SU-DHL-6 (cell line): Measurements from ENCODE around the gene PCDHGA6.

Experiments used
- H2AFZ ChIP-seq: fragments of 200-600 bp; sonication (generic); 2 replicates; pipeline ENCODE4 v1.6.1; 2014; ENCODE audit warnings: low read depth, mild to moderate bottlenecking, moderate library complexity, mixed read lengths, antibody characterized with exemption, low read length; ENCODE audit not compliant: severe bottlenecking
- H3F3A ChIP-seq: fragments of 200-600 bp; shearing (Covaris generic); 2 replicates; pipeline ENCODE4 v1.6.0; 2016; ENCODE audit warnings: antibody characterized with exemption, mild to moderate bottlenecking; ENCODE audit not compliant: insufficient read depth
- H3K27ac ChIP-seq: fragments of 200-600 bp; sonication (generic); 2 replicates; pipeline ENCODE4 v1.5.1; 2016; ENCODE audit warnings: low read depth, mild to moderate bottlenecking, low read length, moderate library complexity, mixed read lengths
- H3K27me3 ChIP-seq: fragments of 200-600 bp; sonication (generic), shearing (Covaris generic); 2 replicates; pipeline ENCODE4 v1.6.0; 2014; ENCODE audit warnings: mild to moderate bottlenecking, low read length
- H3K36me3 ChIP-seq: fragments of 200-600 bp; sonication (generic); 2 replicates; pipeline ENCODE4 v1.6.1; 2014; ENCODE audit warnings: mild to moderate bottlenecking, low read length, mixed read lengths
- H3K4me2 ChIP-seq: fragments of 300-600, 200-600 bp; shearing (Covaris generic), sonication (generic); 2 replicates; pipeline ENCODE4 v1.6.0; 2014; ENCODE audit warnings: low read length, low read depth, mild to moderate bottlenecking; ENCODE audit not compliant: poor library complexity, severe bottlenecking
- H3K4me3 ChIP-seq: fragments of 200-600 bp; sonication (generic); 2 replicates; pipeline ENCODE4 v1.5.1; 2014; ENCODE audit warnings: antibody characterized with exemption, low read length, mild to moderate bottlenecking, mixed read lengths; ENCODE audit not compliant: insufficient read depth, poor library complexity, severe bottlenecking
- H3K79me2 ChIP-seq: fragments of 200-600 bp; sonication (generic); 2 replicates; pipeline ENCODE4 v1.6.1; 2014; ENCODE audit warnings: mild to moderate bottlenecking, low read length, moderate library complexity; ENCODE audit not compliant: insufficient read depth
- H3K9ac ChIP-seq: fragments of 200-600 bp; sonication (generic); 2 replicates; pipeline ENCODE4 v1.7.0; 2014; ENCODE audit warnings: mild to moderate bottlenecking, low read length
- H3K9me2 ChIP-seq: fragments of 200-600 bp; sonication (generic); replicated peaks from 2 replicates; pipeline ENCODE4 v1.6.1; 2014; ENCODE audit warnings: low read length; ENCODE audit not compliant: insufficient read depth
- H3K9me3 ChIP-seq: fragments of 200-600 bp; sonication (generic); 2 replicates; pipeline ENCODE4 v1.6.1; 2014; ENCODE audit warnings: low read length, mixed read lengths; ENCODE audit not compliant: insufficient read depth
- H4K20me1 ChIP-seq: fragments of 200-600 bp; sonication (generic); 2 replicates; pipeline ENCODE4 v1.6.1; 2014; ENCODE audit warnings: low read depth, mild to moderate bottlenecking, antibody characterized with exemption, low read length, moderate library complexity, mixed read lengths
- EZH2phosphoT487 ChIP-seq: fragments of 200-600 bp; sonication (generic), shearing (Covaris generic); conservative IDR thresholded peaks from 2 replicates; pipeline ENCODE4 v1.6.1; 2018; ENCODE audit warnings: mild to moderate bottlenecking, antibody characterized with exemption, low read length, moderate library complexity, mixed read lengths
- TF ChIP-seq, protein P1 (sequence below): fragments of 200-600 bp; sonication (generic); IDR thresholded peaks from one replicate; pipeline ENCODE4 v1.5.1; 2017; ENCODE audit warnings: antibody characterized with exemption, mild to moderate bottlenecking, low read length, moderate library complexity; ENCODE audit not compliant: insufficient read depth, poor library complexity, severe bottlenecking

The PCDHGA6 gene

DNA sequence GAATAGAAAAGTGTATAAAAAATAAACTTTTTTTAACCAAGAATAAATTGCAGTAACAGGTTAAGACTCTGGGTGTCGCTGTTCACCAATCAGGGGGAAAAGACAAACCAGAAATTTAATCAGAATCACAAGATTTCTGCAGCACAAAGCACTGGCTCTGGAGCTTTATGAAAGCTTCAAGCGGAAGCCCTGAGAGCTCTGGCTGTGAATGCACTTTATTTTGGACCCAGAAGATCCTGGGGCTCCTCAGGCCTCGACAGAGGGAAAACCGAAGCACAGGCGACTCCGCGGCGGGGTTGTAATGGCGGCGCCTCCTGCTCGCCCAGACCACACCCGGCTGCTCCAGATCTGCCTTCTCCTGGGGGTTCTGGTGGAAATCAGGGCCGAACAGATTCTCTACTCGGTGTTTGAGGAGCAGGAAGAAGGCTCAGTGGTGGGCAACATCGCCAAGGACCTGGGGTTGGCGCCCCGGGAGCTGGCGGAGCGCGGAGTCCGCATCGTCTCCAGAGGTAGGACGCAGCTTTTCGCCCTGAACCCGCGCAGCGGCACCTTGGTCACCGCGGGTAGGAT, 18.7 kb upstream of the PCDHGA6 start, which contains the start of gene PCDHGA4:
Gene PCDHGA4, plus strand, starts transcription at position 122 of the 570 bp plus-strand sequence. Its CDS starts 87 bp downstream, at position 209.
- H3K4me3 ChIP-seq, result no peak within 1 kb of the TSS
- H4K20me1 ChIP-seq, result no peaks in the 10 kb centered on the region
- H2AFZ ChIP-seq, result no peak within 1 kb of the TSS
- H3K9ac ChIP-seq, result peak within 1 kb of the TSS; percentile 11; the same call in 1 of the 2 replicates
- H3K36me3 ChIP-seq, result no peaks in the 10 kb centered on the region
- no peaks in the 10 kb centered on the region for H3K9me3 ChIP-seq
- 0 out of 2 replicates have a peak, but pooled peaks cover 5% of the 10 kb centered on the region for H3F3A ChIP-seq
- no peaks in the 10 kb centered on the region for H3K27me3 ChIP-seq
- no peaks in the 10 kb centered on the region for H3K9me2 ChIP-seq
- no peaks in the 10 kb centered on the region for H3K79me2 ChIP-seq
- H3K27ac ChIP-seq, result no peak within 1 kb of the TSS
- TF ChIP-seq, protein P1, sequence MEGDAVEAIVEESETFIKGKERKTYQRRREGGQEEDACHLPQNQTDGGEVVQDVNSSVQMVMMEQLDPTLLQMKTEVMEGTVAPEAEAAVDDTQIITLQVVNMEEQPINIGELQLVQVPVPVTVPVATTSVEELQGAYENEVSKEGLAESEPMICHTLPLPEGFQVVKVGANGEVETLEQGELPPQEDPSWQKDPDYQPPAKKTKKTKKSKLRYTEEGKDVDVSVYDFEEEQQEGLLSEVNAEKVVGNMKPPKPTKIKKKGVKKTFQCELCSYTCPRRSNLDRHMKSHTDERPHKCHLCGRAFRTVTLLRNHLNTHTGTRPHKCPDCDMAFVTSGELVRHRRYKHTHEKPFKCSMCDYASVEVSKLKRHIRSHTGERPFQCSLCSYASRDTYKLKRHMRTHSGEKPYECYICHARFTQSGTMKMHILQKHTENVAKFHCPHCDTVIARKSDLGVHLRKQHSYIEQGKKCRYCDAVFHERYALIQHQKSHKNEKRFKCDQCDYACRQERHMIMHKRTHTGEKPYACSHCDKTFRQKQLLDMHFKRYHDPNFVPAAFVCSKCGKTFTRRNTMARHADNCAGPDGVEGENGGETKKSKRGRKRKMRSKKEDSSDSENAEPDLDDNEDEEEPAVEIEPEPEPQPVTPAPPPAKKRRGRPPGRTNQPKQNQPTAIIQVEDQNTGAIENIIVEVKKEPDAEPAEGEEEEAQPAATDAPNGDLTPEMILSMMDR, result peak; percentile 56
- TF ChIP-seq EZH2phosphoT487, result no peak
- peak within 1 kb of the TSS; percentile 32 for H3K4me2 ChIP-seq

DNA sequence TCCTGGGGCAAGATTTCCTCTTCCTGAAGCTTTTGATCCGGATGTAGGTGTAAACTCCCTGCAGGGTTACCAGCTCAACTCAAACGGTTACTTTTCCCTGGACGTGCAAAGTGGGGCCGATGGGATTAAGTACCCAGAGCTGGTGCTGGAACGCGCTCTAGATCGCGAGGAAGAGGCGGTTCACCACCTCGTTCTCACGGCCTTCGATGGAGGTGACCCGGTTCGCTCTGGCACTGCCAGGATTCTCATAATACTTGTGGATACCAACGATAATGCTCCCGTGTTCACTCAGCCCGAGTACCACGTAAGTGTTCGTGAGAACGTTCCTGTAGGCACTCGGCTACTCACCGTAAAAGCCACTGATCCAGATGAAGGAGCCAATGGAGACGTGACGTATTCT, 18.1 kb upstream of the PCDHGA6 start:
- Histone ChIP-seq H3K4me3 (no peak overlapping the region), H3K4me2 (no peak overlapping the region), H3K27me3 (no peaks in the 10 kb centered on the region), H3K9ac (no peak overlapping the region), H3K36me3 (no peaks in the 10 kb centered on the region; the same call in 1 of the 2 replicates), H3K9me3 (peaks cover 2% of the 10 kb centered on the region; the same call in 1 of the 2 replicates), H4K20me1 (no peaks in the 10 kb centered on the region), H3K9me2 (no peaks in the 10 kb centered on the region), H3K27ac (no peak overlapping the region), H3K79me2 (no peaks in the 10 kb centered on the region), H3F3A (0 out of 2 replicates have a peak, but pooled peaks cover 5% of the 10 kb centered on the region), H2AFZ (no peak overlapping the region)
- TF ChIP-seq, protein P1, result no peak
- TF ChIP-seq EZH2phosphoT487, result no peak

DNA sequence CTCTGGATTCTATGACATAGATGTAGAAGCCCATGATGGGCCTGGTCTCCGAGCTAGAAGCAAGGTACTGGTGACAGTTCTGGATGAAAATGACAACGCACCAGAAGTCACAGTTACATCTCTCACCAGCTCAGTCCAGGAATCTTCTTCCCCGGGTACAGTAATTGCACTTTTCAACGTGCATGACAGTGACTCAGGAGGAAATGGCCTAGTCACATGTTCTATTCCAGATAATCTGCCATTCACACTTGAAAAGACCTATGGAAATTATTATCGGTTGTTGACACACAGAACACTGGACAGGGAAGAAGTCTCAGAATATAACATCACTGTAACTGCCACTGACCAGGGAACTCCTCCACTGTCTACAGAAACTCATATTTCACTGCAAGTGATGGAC, 17.6 kb upstream of the PCDHGA6 start:
- no peak for TF ChIP-seq EZH2phosphoT487
- TF ChIP-seq, protein P1, result no peak
- peaks cover 7% of the 10 kb centered on the region; the same call in 1 of the 2 replicates for H3K9me3 ChIP-seq
- H3K27me3 ChIP-seq, result no peaks in the 10 kb centered on the region
- H3K9ac ChIP-seq, result no peak overlapping the region
- no peaks in the 10 kb centered on the region for H3K9me2 ChIP-seq
- H4K20me1 ChIP-seq, result no peaks in the 10 kb centered on the region
- no peak overlapping the region for H2AFZ ChIP-seq
- H3K36me3 ChIP-seq, result no peaks in the 10 kb centered on the region; the same call in 1 of the 2 replicates
- no peak overlapping the region for H3K4me3 ChIP-seq
- no peak overlapping the region for H3K27ac ChIP-seq
- H3F3A ChIP-seq, result 0 out of 2 replicates have a peak, but pooled peaks cover 5% of the 10 kb centered on the region
- H3K4me2 ChIP-seq, result no peak overlapping the region
- no peaks in the 10 kb centered on the region for H3K79me2 ChIP-seq
